Mucosa of descending colon (tissue), 3 donors: ENCODE results near the gene BCL2L14. TPM values are rescaled to one million over a fixed set of nuclear protein-coding genes. Genes with fewer than 3 reads are reported as not detected.
"Not testable (repeated sequence)": the region's sequence is repeated elsewhere in the genome, so short reads cannot be mapped to it uniquely, and the experiment has no call there.

Source experiments
- ATAC-seq: fragments of 200-7000 bp; cut with Tn5 transposase; one replicate; pipeline ENCODE4 v1.9.1; 2020; ENCODE audit warnings: mild to moderate bottlenecking, moderate library complexity
- DNase-seq, 3 donors: peaks; one replicate each; pipeline ENCODE4 v3.0.0-alpha.2; 2020
- H3K36me3 ChIP-seq: fragments of 200-600 bp; one replicate; pipeline ENCODE4 v1.8.0; 2021; ENCODE audit warnings: low read depth, mild to moderate bottlenecking
- H3K4me1 ChIP-seq: fragments of 200-600 bp; one replicate; pipeline ENCODE4 v1.8.0; 2021; ENCODE audit warnings: low read depth, mild to moderate bottlenecking
- H3K4me3 ChIP-seq: fragments of 200-600 bp; one replicate; pipeline ENCODE4 v1.8.0; 2021; ENCODE audit warnings: mild to moderate bottlenecking
- H3K9me3 ChIP-seq: fragments of 200-600 bp; one replicate; pipeline ENCODE4 v1.8.0; 2021; ENCODE audit warnings: mild to moderate bottlenecking
- CTCF ChIP-seq: fragments of 200-600 bp; IDR thresholded peaks from one replicate; pipeline ENCODE4 v1.8.0; 2022; ENCODE audit warnings: antibody characterized with exemption, mild to moderate bottlenecking
- intact Hi-C, 2 donors: fragments of 100-400 bp; cut with DNase I in 1 of 2; cut with micrococcal nuclease in 1 of 2; formaldehyde crosslinking; loops; one replicate each; pipeline versions ENCODE4 v1.11.0 to v1.11.1; 2022; cut with DNase I, micrococcal nuclease
- total RNA-seq, 3 donors: library from RNA; stranded (reverse); fragmentation: NEBNext Ultra II Directional in 2 of 3; extraction: Animal tissue kit (Norgen Biotek cat#: 25700) in 2 of 3; gene quantifications; one replicate each; pipeline versions ENCODE4 v1.2.1 to v1.2.4, GENCODE V29; 2021 to 2023
- donor health status: DM: no; HTN: no; CAD: no; lungs with moderate emphysema.
- donor health status: DM: no; HTN: no; CAD: no.
- donor health status: DM: no; HTN: yes; CAD: no.

BCL2L14 gene
- total RNA-seq, 3 donors from 2014 or later, result 27.3 to 74.4 (median 52.7) TPM

GRCh38 chr12:12108441-12109058, 37.8 kb downstream of the BCL2L14 start:
- DNase-seq, result no peak
- no peak for ATAC-seq
- no peak for TF ChIP-seq CTCF
- Histone ChIP-seq H3K9me3 (peaks cover 16% of the 10 kb centered on the region), H3K36me3 (no peaks in the 10 kb centered on the region), H3K4me1 (no peaks in the 10 kb centered on the region), H3K4me3 (no peak overlapping the region)
- intact Hi-C loops, result no loop called here

- ATAC-seq, H3K4me3 ChIP-seq, intact Hi-C loops: not testable (repeated sequence)
Measured at GRCh38 chr12:12110923-12111555, 40.3 kb downstream of the BCL2L14 start.

GRCh38 chr12:12115514-12115913, 44.8 kb downstream of the BCL2L14 start:
- Histone ChIP-seq H3K9me3 (no peaks in the 10 kb centered on the region), H3K36me3 (no peaks in the 10 kb centered on the region), H3K4me3 (no peak overlapping the region), H3K4me1 (peaks cover 8% of the 10 kb centered on the region)
- no peak for TF ChIP-seq CTCF
- intact Hi-C loops, result no loop called here
- ATAC-seq (no peak), DNase-seq (no peak)

More at GRCh38 chr12:12110923-12111555, 40.3 kb downstream of the BCL2L14 start:
- peaks cover 16% of the 10 kb centered on the region for H3K9me3 ChIP-seq
- not testable (repeated sequence) for H3K36me3 ChIP-seq, DNase-seq, H3K4me1 ChIP-seq

GRCh38 chr12:12116677-12117076, 45.9 kb downstream of the BCL2L14 start:
- DNase-seq (no peak), ATAC-seq (no peak)
- intact Hi-C loops, result no loop called here
- Histone ChIP-seq H3K4me3 (no peak overlapping the region), H3K4me1 (peaks cover 8% of the 10 kb centered on the region), H3K36me3 (no peaks in the 10 kb centered on the region), H3K9me3 (no peaks in the 10 kb centered on the region)
- no peak for TF ChIP-seq CTCF

- no peaks in the 10 kb centered on the region for H3K36me3 ChIP-seq
- H3K4me3 ChIP-seq, result no peak overlapping the region
- intact Hi-C loops, result no loop called here
- no peaks in the 10 kb centered on the region for H3K9me3 ChIP-seq
- no peak for TF ChIP-seq CTCF
- ATAC-seq (no peak), DNase-seq (no peak)
- H3K4me1 ChIP-seq, result peaks cover 4% of the 10 kb centered on the region
Measured at GRCh38 chr12:12121061-12121460, 50.3 kb downstream of the BCL2L14 start.

GRCh38 chr12:12123036-12123604, 52.4 kb downstream of the BCL2L14 start:
- ATAC-seq (no peak), DNase-seq (no peak)
- Histone ChIP-seq H3K4me1 (no peaks in the 10 kb centered on the region), H3K4me3 (no peak overlapping the region), H3K9me3 (no peaks in the 10 kb centered on the region), H3K36me3 (no peaks in the 10 kb centered on the region)
- intact Hi-C loops, result no loop called here
- TF ChIP-seq CTCF, result no peak
